GM12878 (cell line): ENCODE data around the gene UNC13D. TPM values are rescaled to one million over a fixed set of nuclear protein-coding genes. Genes with fewer than 3 reads are reported as not detected.
A peak's percentile ranks its signal among the peaks of the same experiment; 100 is the strongest.

Experiments used
- ATAC-seq: fragments of 200-7000 bp; cut with Tn5 transposase; 3 replicates; pipeline ENCODE4 v1.9.1; 2020; ENCODE audit warnings: mild to moderate bottlenecking, moderate library complexity
- BruUV-seq: library from RNA; stranded (reverse); fragments of 400-500 nt; replicated peaks from 2 replicates; lab custom pipeline; 2021; lab: Mats Ljungman, UMichigan
- CTCF ChIA-PET: fragments of 300-600 bp; sonication (Branson Sonifier 250); formaldehyde crosslinking; extraction: SDS; loops from one replicate; lab custom pipeline; 2021; ENCODE audit warnings: inconsistent platforms; lab: Yijun Ruan, JAX
- POLR2A ChIA-PET: fragments of 350-600 bp; formaldehyde crosslinking; extraction: SDS; loops from one replicate; lab custom pipeline; 2021; ENCODE audit warnings: inconsistent platforms; lab: Charles Lee
- RAD21 ChIA-PET: fragments of 300-600 bp; sonication (Branson Sonifier 250); formaldehyde crosslinking; loops from one replicate; lab custom pipeline; 2023; ENCODE audit warnings: antibody characterized with exemption; ENCODE audit not compliant: unreplicated experiment; lab: Charles Lee
- SMC1A ChIA-PET: fragments of 300-600 bp; sonication (Branson Sonifier 250); formaldehyde crosslinking; loops from one replicate; lab custom pipeline; 2023; ENCODE audit not compliant: unreplicated experiment, uncharacterized antibody; lab: Charles Lee
- DNase-seq: peaks from one replicate; pipeline ENCODE4 v3.0.0-alpha.2; 2011; ENCODE audit warnings: low read depth, low spot score
- FAIRE-seq: peaks from 3 replicates; lab custom pipeline; 2011; peaks lifted over from hg19 to GRCh38; lab: Jason Lieb, UNC
- H2AFZ ChIP-seq: 2 replicates; pipeline ENCODE4 v1.6.0; 2011; ENCODE audit warnings: low read depth, low read length, control low read depth; ENCODE audit not compliant: control insufficient read depth
- H3K27ac ChIP-seq: 2 replicates; pipeline ENCODE4 v1.5.1; 2011; ENCODE audit warnings: control low read depth; ENCODE audit not compliant: control insufficient read depth, insufficient read depth
- H3K27me3 ChIP-seq, 2 experiments: replicated peaks in 1 of 2; 2 replicates each; pipeline versions ENCODE4 v1.6.0 to v1.6.1; 2011; ENCODE audit warnings: low read length in 1 of 2; ENCODE audit not compliant: control insufficient read depth in 2 of 2, insufficient read depth in 2 of 2
- H3K36me3 ChIP-seq, 2 experiments: 2 replicates each; pipeline ENCODE4 v1.5.1; 2011; ENCODE audit warnings: low read length in 1 of 2; ENCODE audit not compliant: control insufficient read depth in 2 of 2, insufficient read depth in 2 of 2
- H3K4me1 ChIP-seq: 2 replicates; pipeline ENCODE4 v1.6.1; 2011; ENCODE audit warnings: mild to moderate bottlenecking, low read length, moderate library complexity, mixed read lengths; ENCODE audit not compliant: control insufficient read depth, insufficient read depth
- H3K4me2 ChIP-seq: 2 replicates; pipeline ENCODE4 v1.6.0; 2011; ENCODE audit warnings: control low read depth; ENCODE audit not compliant: control insufficient read depth, insufficient read depth
- H3K4me3 ChIP-seq: fragments of 200-600 bp; sonication (generic); 2 replicates; pipeline ENCODE4 v1.5.1; 2016
- H3K79me2 ChIP-seq: 2 replicates; pipeline ENCODE4 v1.6.0; 2011; ENCODE audit warnings: low read length; ENCODE audit not compliant: control insufficient read depth, insufficient read depth
- H3K9ac ChIP-seq: 2 replicates; pipeline ENCODE4 v1.8.0; 2011; ENCODE audit warnings: low read length, control low read depth, mixed read lengths; ENCODE audit not compliant: control insufficient read depth, insufficient read depth
- H3K9me3 ChIP-seq: replicated peaks from 3 replicates; pipeline ENCODE4 v1.5.1; 2011; ENCODE audit warnings: mild to moderate bottlenecking, low read length; ENCODE audit not compliant: control insufficient read depth, insufficient read depth
- H4K20me1 ChIP-seq: 2 replicates; pipeline ENCODE4 v1.6.0; 2011; ENCODE audit not compliant: control insufficient read depth, insufficient read depth
- ASH2L ChIP-seq: fragments of 300-600, 200-600 bp; sonication (generic); IDR thresholded peaks from 2 replicates; pipeline ENCODE4 v1.6.1; 2017; ENCODE audit warnings: low read depth, mild to moderate bottlenecking, borderline replicate concordance
- ATF2 ChIP-seq: IDR thresholded peaks from 2 replicates; pipeline ENCODE4 v1.6.1; 2012; ENCODE audit warnings: low read length, inconsistent platforms
- BCL11A ChIP-seq: IDR thresholded peaks from 2 replicates; pipeline ENCODE4 v1.6.1; 2011; ENCODE audit warnings: low read depth, low read length
- BHLHE40 ChIP-seq, 2 experiments: fragments of 450-650 bp in 1 of 2; IDR thresholded peaks; 2 replicates each; pipeline ENCODE4 v1.6.1; 2011 to 2017; ENCODE audit warnings: low read depth in 2 of 2, borderline replicate concordance in 1 of 2, improper control_type of control experiment in 1 of 2, low read length in 1 of 2, mild to moderate bottlenecking in 1 of 2
- CBFB ChIP-seq: IDR thresholded peaks from 2 replicates; pipeline ENCODE4 v1.6.1; 2016; ENCODE audit warnings: antibody characterized with exemption, low read depth
- EED ChIP-seq: sonication (generic); IDR thresholded peaks from 2 replicates; pipeline ENCODE4 v1.6.1; 2016; ENCODE audit warnings: antibody characterized with exemption, low read depth
- FOXM1 ChIP-seq: IDR thresholded peaks from 2 replicates; pipeline ENCODE4 v1.6.1; 2012; ENCODE audit warnings: low read depth, mild to moderate bottlenecking, inconsistent platforms, low read length, moderate library complexity
- GATAD2B ChIP-seq: fragments of 450-650 bp; conservative IDR thresholded peaks from 2 replicates; pipeline ENCODE4 v1.6.1; 2017; ENCODE audit warnings: low read depth, mild to moderate bottlenecking, moderate library complexity
- MEF2B ChIP-seq: fragments of 450-650 bp; IDR thresholded peaks from 2 replicates; pipeline ENCODE4 v1.6.1; 2018; ENCODE audit warnings: mild to moderate bottlenecking, moderate library complexity; ENCODE audit not compliant: partially characterized antibody, poor library complexity, severe bottlenecking
- MTA2 ChIP-seq: fragments of 450-650 bp; IDR thresholded peaks from 2 replicates; pipeline ENCODE4 v1.6.1; 2016; ENCODE audit warnings: low read depth, mild to moderate bottlenecking, moderate library complexity
- PBX3 ChIP-seq: IDR thresholded peaks from 2 replicates; pipeline ENCODE4 v1.6.1; 2011; ENCODE audit warnings: mild to moderate bottlenecking, low read depth, low read length, moderate library complexity; ENCODE audit not compliant: insufficient replicate concordance
- POU2F2 ChIP-seq: IDR thresholded peaks from 3 replicates; pipeline ENCODE4 v1.6.1; 2011; ENCODE audit warnings: low read depth, mild to moderate bottlenecking, low read length, borderline replicate concordance
- RELA ChIP-seq: fragments of 450-650 bp; IDR thresholded peaks from 2 replicates; pipeline ENCODE4 v1.8.0; 2014; ENCODE audit warnings: borderline replicate concordance; ENCODE audit not compliant: partially characterized antibody
- SMARCA5 ChIP-seq: fragments of 450-650 bp; IDR thresholded peaks from 2 replicates; pipeline ENCODE4 v1.6.1; 2017; ENCODE audit warnings: mild to moderate bottlenecking
- TBL1XR1 ChIP-seq: IDR thresholded peaks from 2 replicates; pipeline ENCODE4 v1.6.1; 2012; ENCODE audit warnings: low read depth, low read length, improper control_type of control experiment
- TCF12 ChIP-seq: IDR thresholded peaks from 2 replicates; pipeline ENCODE4 v1.6.1; 2011; ENCODE audit warnings: low read depth, mild to moderate bottlenecking, low read length
- TCF3 ChIP-seq: IDR thresholded peaks from 2 replicates; pipeline ENCODE4 v1.6.1; 2012; ENCODE audit warnings: low read depth, mild to moderate bottlenecking, low read length, borderline replicate concordance; ENCODE audit not compliant: insufficient read depth
- USF2 ChIP-seq: IDR thresholded peaks from 2 replicates; pipeline ENCODE4 v1.6.1; 2011; ENCODE audit warnings: low read depth, low read length, improper control_type of control experiment, borderline replicate concordance
- YY1 ChIP-seq: IDR thresholded peaks from 2 replicates; pipeline ENCODE4 v1.6.1; 2011; ENCODE audit warnings: low read depth, mild to moderate bottlenecking, low read length
- WGBS: methylation state at CpG from one replicate; pipeline ENCODE4 v1.1.6; 2016; ENCODE audit warnings: low lambda C conversion rate; ENCODE audit not compliant: insufficient replicate concordance, insufficient coverage; ENCODE audit errors: missing lambda C conversion rate; 5-methylcytosine and 5-hydroxymethylcytosine counted together
- in situ Hi-C: fragments of 300-500 bp; cut with MboI; formaldehyde crosslinking; loops from 9 replicates; pipeline ENCODE4 v1.14.3; 2018; ENCODE audit warnings: mixed read lengths
- intact Hi-C: fragments of 100-400 bp; cut with micrococcal nuclease; formaldehyde crosslinking; loops from one replicate; pipeline ENCODE4 v1.14.2; 2022; ENCODE audit not compliant: unreplicated experiment
- polyA plus RNA-seq, 11 experiments: library from polyadenylated mRNA; depleted of rRNA in 4 of 11; unstranded in 6 of 11; stranded (reverse) in 5 of 11; fragments of >200 nt; fragmentation: Nextera tagmentation in 4 of 11; fragmentation: Illumina TruSeq in 1 of 11; extraction: Ambion mirVana in 4 of 11; extraction: Trizol in 1 of 11; gene quantifications; 1 replicate in 1 of 11; 2 replicates in 10 of 11; pipeline versions ENCODE4 v1.2.1 to v1.2.3, GENCODE V29; 2011 to 2016; ENCODE audit warnings: inconsistent platforms in 2 of 11, missing spikeins in 2 of 11, low read depth in 1 of 11
- total RNA-seq, 4 experiments: library from RNA; depleted of rRNA in 3 of 4; stranded (reverse); fragments of >200 nt in 3 of 4; fragmentation: Illumina TruSeq in 1 of 4; extraction: Trizol in 1 of 4; gene quantifications; 2 replicates each; pipeline versions ENCODE4 v1.2.1 to v1.2.3, GENCODE V29; 2013 to 2021

UNC13D gene
- total and polyA plus RNA-seq, 10 of the 15 experiments (the other 5 are each of a cell fraction or from before 2014, with no cell fraction given) = 0.32 to 63.9 (median 25.2) TPM

- WGBS = under 1% methylated on average over 8 of the region's 8 CpGs
- peak; percentile 77 for DNase-seq
- FAIRE-seq = peak; percentile 94
- Histone ChIP-seq H3K27me3 (no peaks in the 10 kb centered on the region), H3K27ac (peak overlapping the region; percentile 29), H3K4me1 (peaks cover 22% of the 10 kb centered on the region), H3K4me3 (peak overlapping the region; percentile 22; the same call in 1 of the 2 replicates), H3K79me2 (no peaks in the 10 kb centered on the region), H3K4me2 (peak overlapping the region; percentile 66), H3K36me3 (no peaks in the 10 kb centered on the region), H2AFZ (peak overlapping the region; percentile 21; the same call in 1 of the 2 replicates), H4K20me1 (no peaks in the 10 kb centered on the region), H3K9me3 (no peaks in the 10 kb centered on the region), H3K9ac (peak overlapping the region; percentile 1; the same call in 1 of the 2 replicates)
- CTCF ChIA-PET = interaction anchor here (0.6 to 2.1 kb wide), 8 partner anchors 8 to 111 kb away, joined by 3 to 8 read pairs (median 3); partner anchors contain the start of genes TRIM65 and WBP2
- RAD21 ChIA-PET = interaction anchor here (0.7 to 1.3 kb wide), 5 partner anchors 11 to 32 kb away, joined by 3 to 5 read pairs (median 3); partner anchors contain the start of gene TRIM65
- POLR2A ChIA-PET = interaction anchor here (0.6 to 1.7 kb wide), 5 partner anchors 9 to 616 kb away, joined by 3 to 16 read pairs (median 5); partner anchors contain the start of genes TRIM47 and WBP2
- in situ Hi-C loops (no loop called here), intact Hi-C loops (no loop called here)
- ATAC-seq = peak; percentile 90
- no TSS peak for BruUV-seq
- SMC1A ChIA-PET = interaction anchor here (0.7 to 1.4 kb wide), 6 partner anchors 8 to 116 kb away, joined by 3 to 6 read pairs (median 3); partner anchors contain the start of gene WBP2
- TF ChIP-seq MTA2 (no peak), MEF2B (no peak), CBFB (peak; percentile 58; the same call in 1 of the 2 replicates), EED (peak; percentile 90), GATAD2B (0 out of 2 replicates have a peak, but pooled peaks have one; percentile 31), TCF3 (peak; percentile 95), TBL1XR1 (0 out of 2 replicates have a peak, but pooled peaks have one; percentile 51), BCL11A (0 out of 2 replicates have a peak, but pooled peaks have one; percentile 44), YY1 (0 out of 2 replicates have a peak, but pooled peaks have one; percentile 32), SMARCA5 (no peak), USF2 (no peak), POU2F2 (0 out of 3 replicates have a peak, but pooled peaks have one; percentile 10), ATF2 (peak; percentile 55; the same call in 1 of the 2 replicates), RELA (peak; percentile 26), PBX3 (peak; percentile 61), ASH2L (no peak), FOXM1 (peak; percentile 75), BHLHE40 (IDR thresholded peaks at IDR 0.05; ENCODE audit: borderline replicate concordance in 1 of 2, low read depth in 2 of 2, low read length in 1 of 2) (0 out of 4 replicates have a peak, but pooled peaks of 1 of the 2 experiments have one; percentile 8), TCF12 (peak; percentile 93)
Observed at GRCh38 chr17:75864448-75864871, 20.3 kb upstream of the UNC13D start.
